H1 (cell line): ENCODE results near the gene ATP5F1C. TPM values are rescaled to one million over a fixed set of nuclear protein-coding genes. Genes with fewer than 3 reads are reported as not detected.

Source experiments
- CTCF ChIA-PET: fragments of 300-600 bp; sonication (Branson Sonifier 250); formaldehyde crosslinking; loops from one replicate; lab custom pipeline; 2021; ENCODE audit not compliant: partially characterized antibody; lab: Charles Lee
- POLR2A ChIA-PET: fragments of 300-600 bp; sonication (Branson Sonifier 250); formaldehyde crosslinking; loops from one replicate; lab custom pipeline; 2021; ENCODE audit warnings: inconsistent platforms; ENCODE audit not compliant: partially characterized antibody; lab: Charles Lee
- DNase-seq, 2 experiments: peaks; one replicate each; pipeline versions ENCODE4 v3.0.0 to v3.0.0-alpha.2; 2010 to 2022; ENCODE audit warnings: low spot score in 2 of 2, low read depth in 1 of 2, mixed read lengths in 1 of 2
- FAIRE-seq: peaks from 2 replicates; lab custom pipeline; 2011; peaks lifted over from hg19 to GRCh38; lab: Jason Lieb, UNC
- H2AFZ ChIP-seq: 2 replicates; pipeline ENCODE4 v1.8.1; 2012; ENCODE audit warnings: low read length, inconsistent platforms
- H2AK5ac ChIP-seq: 2 replicates; pipeline ENCODE4 v1.6.1; 2013; ENCODE audit warnings: low read depth, low read length
- H2BK120ac ChIP-seq: replicated peaks from 2 replicates; pipeline ENCODE3; 2013; ENCODE audit warnings: low read depth, low read length, inconsistent platforms
- H2BK12ac ChIP-seq: 2 replicates; pipeline ENCODE4 v1.6.1; 2013; ENCODE audit warnings: low read depth, low read length
- H2BK15ac ChIP-seq: 2 replicates; pipeline ENCODE4 v1.6.1; 2013; ENCODE audit warnings: low read length
- H2BK20ac ChIP-seq: 2 replicates; pipeline ENCODE4 v1.6.1; 2013; ENCODE audit warnings: low read length
- H2BK5ac ChIP-seq: 2 replicates; pipeline ENCODE4 v1.6.1; 2013; ENCODE audit warnings: low read depth, low read length
- H3K14ac ChIP-seq: 2 replicates; pipeline ENCODE4 v1.6.1; 2013; ENCODE audit warnings: inconsistent platforms; ENCODE audit not compliant: insufficient read length
- H3K18ac ChIP-seq: 2 replicates; pipeline ENCODE4 v1.6.1; 2013; ENCODE audit warnings: low read length; ENCODE audit errors: extremely low read depth
- H3K23ac ChIP-seq: 2 replicates; pipeline ENCODE4 v1.6.1; 2013; ENCODE audit warnings: inconsistent platforms; ENCODE audit not compliant: insufficient read length
- H3K23me2 ChIP-seq: 2 replicates; pipeline ENCODE4 v1.6.1; 2013; ENCODE audit warnings: low read depth, low read length
- H3K27ac ChIP-seq: 2 replicates; pipeline ENCODE4 v1.6.1; 2011; ENCODE audit warnings: low read depth, low read length, inconsistent platforms
- H3K27me3 ChIP-seq, 4 experiments: replicated peaks in 1 of 4; 1 replicate in 1 of 4; 2 replicates in 3 of 4; pipeline versions ENCODE4 v1.6.1 to v1.8.1; 2011 to 2013; ENCODE audit warnings: low read length in 3 of 4, mild to moderate bottlenecking in 3 of 4, inconsistent platforms in 2 of 4, mixed read lengths in 2 of 4, moderate library complexity in 1 of 4; ENCODE audit not compliant: control insufficient read depth in 3 of 4, insufficient read depth in 3 of 4; ENCODE audit errors: extremely low read depth in 1 of 4
- H3K36me3 ChIP-seq, 4 experiments: 2 replicates each; pipeline versions ENCODE4 v1.6.1 to v1.8.1; 2011 to 2013; ENCODE audit warnings: mild to moderate bottlenecking in 4 of 4, low read length in 3 of 4, moderate library complexity in 2 of 4, control low read depth in 1 of 4, inconsistent platforms in 1 of 4; ENCODE audit not compliant: insufficient read depth in 4 of 4, control insufficient read depth in 2 of 4
- H3K4ac ChIP-seq: replicated peaks from 2 replicates; pipeline ENCODE3; 2013; ENCODE audit warnings: low read length, low read depth, mixed read lengths, inconsistent platforms; ENCODE audit not compliant: insufficient read length
- H3K4me1 ChIP-seq, 4 experiments: replicated peaks in 1 of 4; 1 replicate in 1 of 4; 2 replicates in 3 of 4; pipeline versions ENCODE4 v1.6.1 to v1.8.1; 2011 to 2013; ENCODE audit warnings: low read length in 3 of 4, inconsistent platforms in 2 of 4, mixed read lengths in 1 of 4; ENCODE audit not compliant: insufficient read depth in 4 of 4, control insufficient read depth in 3 of 4
- H3K4me2 ChIP-seq, 2 experiments: 2 replicates each; pipeline versions ENCODE4 v1.6.1 to v1.8.1; 2011 to 2013; ENCODE audit warnings: low read depth in 2 of 2, low read length in 2 of 2, control low read depth in 1 of 2, inconsistent platforms in 1 of 2, mild to moderate bottlenecking in 1 of 2; ENCODE audit not compliant: insufficient read depth in 1 of 2
- H3K4me3 ChIP-seq, 4 experiments: fragments of 200-600, 300-600 bp in 1 of 4; sonication (generic), shearing (Covaris generic), sonication (Bioruptor Twin) in 1 of 4; 2 replicates each; pipeline versions ENCODE4 v1.5.1 to v1.8.1; 2011 to 2016; ENCODE audit warnings: low read length in 4 of 4, low read depth in 3 of 4, control low read depth in 2 of 4, inconsistent platforms in 2 of 4, mild to moderate bottlenecking in 2 of 4, mixed read lengths in 1 of 4, moderate library complexity in 1 of 4; ENCODE audit not compliant: insufficient read depth in 2 of 4; ENCODE audit errors: extremely low read depth in 1 of 4
- H3K56ac ChIP-seq: replicated peaks from 2 replicates; pipeline ENCODE3; 2013; ENCODE audit warnings: low read depth, mild to moderate bottlenecking, mixed read lengths, low read length, inconsistent platforms; ENCODE audit not compliant: insufficient read length
- H3K79me1 ChIP-seq: 2 replicates; pipeline ENCODE4 v1.6.1; 2013; ENCODE audit warnings: low read depth, low read length, control low read depth
- H3K79me2 ChIP-seq, 2 experiments: 2 replicates each; pipeline versions ENCODE4 v1.6.1 to v1.8.1; 2012 to 2013; ENCODE audit warnings: low read length in 2 of 2, mild to moderate bottlenecking in 2 of 2, inconsistent platforms in 1 of 2; ENCODE audit not compliant: insufficient read depth in 2 of 2, control insufficient read depth in 1 of 2
- H3K9ac ChIP-seq, 4 experiments: replicated peaks in 1 of 4; 1 replicate in 1 of 4; 2 replicates in 3 of 4; pipeline versions ENCODE4 v1.6.1 to v1.8.1; 2011 to 2013; ENCODE audit warnings: low read depth in 3 of 4, low read length in 3 of 4, control low read depth in 2 of 4, mild to moderate bottlenecking in 2 of 4, moderate library complexity in 2 of 4, inconsistent platforms in 1 of 4; ENCODE audit errors: extremely low read depth in 1 of 4
- H3K9me3 ChIP-seq, 2 experiments: 2 replicates each; pipeline versions ENCODE4 v1.6.1 to v1.8.1; 2012 to 2013; ENCODE audit warnings: mild to moderate bottlenecking in 2 of 2, moderate library complexity in 2 of 2, control low read depth in 1 of 2, inconsistent platforms in 1 of 2, low read depth in 1 of 2, low read length in 1 of 2, mixed read lengths in 1 of 2; ENCODE audit not compliant: insufficient read depth in 2 of 2
- H4K20me1 ChIP-seq, 2 experiments: replicated peaks in 1 of 2; 2 replicates each; pipeline versions ENCODE3 to v1.8.1; 2011 to 2013; ENCODE audit warnings: inconsistent platforms in 2 of 2, low read length in 2 of 2, mild to moderate bottlenecking in 1 of 2; ENCODE audit not compliant: insufficient read depth in 2 of 2, control insufficient read depth in 1 of 2
- H4K5ac ChIP-seq: 2 replicates; pipeline ENCODE4 v1.6.1; 2013; ENCODE audit warnings: low read length, low read depth, mixed read lengths, inconsistent platforms; ENCODE audit not compliant: insufficient read length
- H4K8ac ChIP-seq: 2 replicates; pipeline ENCODE4 v1.8.0; 2013; ENCODE audit warnings: mild to moderate bottlenecking, moderate library complexity, low read length, inconsistent platforms; ENCODE audit not compliant: insufficient read depth; ENCODE audit errors: extremely low read depth
- H4K91ac ChIP-seq: replicated peaks from 2 replicates; pipeline ENCODE3; 2013; ENCODE audit warnings: low read length, mixed read lengths, inconsistent platforms; ENCODE audit not compliant: insufficient read length
- EZH2 ChIP-seq: fragments of 200-600 bp; sonication (generic); IDR thresholded peaks from 2 replicates; pipeline ENCODE4 v1.7.1; 2012; ENCODE audit warnings: low read depth, mild to moderate bottlenecking, moderate library complexity, low read length, inconsistent platforms; ENCODE audit not compliant: severe bottlenecking
- GABPA ChIP-seq: IDR thresholded peaks from 2 replicates; pipeline ENCODE4 v1.6.1; 2011; ENCODE audit warnings: mild to moderate bottlenecking, low read length, moderate library complexity, borderline replicate concordance; ENCODE audit not compliant: insufficient read depth
- NANOG ChIP-seq: IDR thresholded peaks from 2 replicates; pipeline ENCODE4 v1.6.1; 2011; ENCODE audit warnings: low read length, low read depth, mild to moderate bottlenecking, inconsistent platforms; ENCODE audit not compliant: insufficient read depth, poor library complexity, severe bottlenecking
- RFX5 ChIP-seq: IDR thresholded peaks from 2 replicates; pipeline ENCODE4 v1.6.1; 2011; ENCODE audit warnings: low read depth, low read length, improper control_type of control experiment, borderline replicate concordance
- TCF12 ChIP-seq: IDR thresholded peaks from 2 replicates; pipeline ENCODE4 v1.6.1; 2011; ENCODE audit warnings: low read depth, mild to moderate bottlenecking, low read length
- WGBS, 2 experiments: shearing (Covaris generic) in 1 of 2; methylation state at CpG; one replicate each; pipeline versions ENCODE4 v1.1.6 to v1.1.7; 2013 to 2015; ENCODE audit warnings: low lambda C conversion rate in 2 of 2, mixed read lengths in 2 of 2, inconsistent platforms in 1 of 2, low coverage in 1 of 2, missing lambda C conversion rate in 1 of 2; ENCODE audit not compliant: insufficient replicate concordance in 2 of 2, insufficient coverage in 1 of 2, insufficient read length in 1 of 2; ENCODE audit errors: extremely low coverage in 1 of 2, missing lambda C conversion rate in 1 of 2; 5-methylcytosine and 5-hydroxymethylcytosine counted together
- polyA plus RNA-seq, 7 experiments: library from polyadenylated mRNA; depleted of rRNA in 3 of 7; stranded (reverse) in 5 of 7; unstranded in 2 of 7; fragments of >200 nt in 5 of 7; fragments of 200-250 nt in 2 of 7; gene quantifications; 1 replicate in 5 of 7; 2 replicates in 1 of 7; 4 replicates in 1 of 7; pipeline versions ENCODE4 v1.2.1 to v1.2.3, GENCODE V29; 2011 to 2013; ENCODE audit warnings: missing spikeins in 2 of 7, mixed read lengths in 2 of 7
- total RNA-seq: library from RNA; stranded (reverse); fragmentation: NEBNext Ultra II Directional; extraction: Animal tissue kit (Norgen Biotek cat#: 25700); gene quantifications from 2 replicates; pipeline ENCODE4 v1.2.1, GENCODE V29; 2021
- TF ChIP-seq, protein P1 (sequence below): IDR thresholded peaks from 2 replicates; pipeline ENCODE4 v1.6.1; 2012; ENCODE audit warnings: inconsistent platforms

ATP5F1C gene
- total and polyA plus RNA-seq, 2 of the 8 experiments (the other 6 are each of a cell fraction or from before 2014, with no cell fraction given) = 221 to 265 TPM

- Histone ChIP-seq H3K23ac (no peak overlapping the region), H2BK12ac (no peak overlapping the region), H3K27ac (no peak overlapping the region), H2BK15ac (no peak overlapping the region), H2BK120ac (no peak overlapping the region), H3K27me3 (no peaks in the 10 kb centered on the region), H4K20me1 (peaks cover 8% of the 10 kb centered on the region in 2 experiments), H3K18ac (no peak overlapping the region), H3K36me3 (peaks cover 6 to 28% (median 7%) of the 10 kb centered on the region in 4 experiments), H2BK5ac (no peak overlapping the region), H3K14ac (no peak overlapping the region), H3K4me1 (peaks cover 0 to 3% (median 1%) of the 10 kb centered on the region in 4 experiments; a peak in 4 of 7 replicates), H3K23me2 (0 out of 2 replicates have a peak, but pooled peaks cover 6% of the 10 kb centered on the region), H3K79me2 (peaks cover 11 to 83% of the 10 kb centered on the region in 2 experiments)
- POLR2A ChIA-PET = interaction anchor here (0.7 to 1.8 kb wide), 2 partner anchors 20 to 25 kb away, joined by 4 to 7 read pairs; partner anchors contain the start of gene TAF3
- DNase-seq = no peak
- TF ChIP-seq GABPA (no peak), EZH2 (no peak), RFX5 (no peak), TCF12 (no peak), NANOG (no peak)
- TF ChIP-seq, protein P1, sequence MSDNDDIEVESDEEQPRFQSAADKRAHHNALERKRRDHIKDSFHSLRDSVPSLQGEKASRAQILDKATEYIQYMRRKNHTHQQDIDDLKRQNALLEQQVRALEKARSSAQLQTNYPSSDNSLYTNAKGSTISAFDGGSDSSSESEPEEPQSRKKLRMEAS = no peak
- TF ChIP-seq, all 59 proteins: peak for 0
- Histone ChIP-seq H3K79me1 (peaks cover 2% of the 10 kb centered on the region; the same call in 1 of the 2 replicates), H2BK20ac (no peak overlapping the region), H3K4me2 (no peak overlapping the region), H3K9ac (no peak overlapping the region), H3K56ac (no peak overlapping the region), H3K4ac (no peak overlapping the region), H2AFZ (no peak overlapping the region), H2AK5ac (no peak overlapping the region), H4K8ac (no peak overlapping the region), H4K5ac (no peak overlapping the region), H4K91ac (no peak overlapping the region), H3K9me3 (no peaks in the 10 kb centered on the region), H3K4me3 (no peak overlapping the region)
- no peak for FAIRE-seq
- WGBS, 2 experiments = 81% methylated on average over 1 of the region's 1 CpG; no CpG with 5 or more reads in 1 of the 2 experiments
- CTCF ChIA-PET = interaction anchor here (0.6 to 1.3 kb wide), 2 partner anchors 21 to 35 kb away, joined by 3 to 5 read pairs; no protein-coding TSS in a partner anchor
Measured at GRCh38 chr10:7792541-7792940, 4.6 kb downstream of the ATP5F1C start.
